Liver (tissue), 9 donors: ENCODE data around the gene TRAPPC10. TPM values are rescaled to one million over a fixed set of nuclear protein-coding genes. Genes with fewer than 3 reads are reported as not detected.

Experiments
- DNase-seq: peaks from one replicate; pipeline ENCODE4 v3.0.0-alpha.2; 2017; ENCODE audit warnings: low spot score
- H3K27ac ChIP-seq, 2 donors: one replicate each; pipeline ENCODE4 v1.7.0; 2013; ENCODE audit warnings: inconsistent platforms in 2 of 2, low read length in 2 of 2, control low read depth in 1 of 2, low read depth in 1 of 2, mild to moderate bottlenecking in 1 of 2
- H3K27me3 ChIP-seq, 4 donors: one replicate each; pipeline versions ENCODE4 v1.6.1 to v1.7.0; 2013; ENCODE audit warnings: low read length in 3 of 4, inconsistent platforms in 1 of 4, mild to moderate bottlenecking in 1 of 4, moderate library complexity in 1 of 4; ENCODE audit not compliant: control insufficient read depth in 4 of 4, insufficient read depth in 4 of 4
- H3K36me3 ChIP-seq, 4 donors: one replicate each; pipeline versions ENCODE4 v1.6.1 to v1.7.0; 2013; ENCODE audit warnings: low read length in 3 of 4, mild to moderate bottlenecking in 3 of 4, low read depth in 1 of 4, moderate library complexity in 1 of 4; ENCODE audit not compliant: control insufficient read depth in 4 of 4, insufficient read depth in 3 of 4
- H3K4me1 ChIP-seq, 4 donors: one replicate each; pipeline versions ENCODE4 v1.6.1 to v1.7.0; 2013; ENCODE audit warnings: low read length in 3 of 4, mild to moderate bottlenecking in 3 of 4, moderate library complexity in 1 of 4; ENCODE audit not compliant: control insufficient read depth in 4 of 4, insufficient read depth in 4 of 4
- H3K4me3 ChIP-seq, 3 donors: one replicate each; pipeline versions ENCODE4 v1.6.1 to v1.7.0; 2013; ENCODE audit warnings: low read length in 3 of 3, control low read depth in 1 of 3, low read depth in 1 of 3, mild to moderate bottlenecking in 1 of 3
- H3K9ac ChIP-seq, 2 donors: one replicate each; pipeline ENCODE4 v1.7.0; 2013; ENCODE audit warnings: low read length in 2 of 2, mild to moderate bottlenecking in 2 of 2, moderate library complexity in 2 of 2, control low read depth in 1 of 2, low read depth in 1 of 2
- H3K9me3 ChIP-seq, 4 donors: one replicate each; pipeline versions ENCODE4 v1.6.1 to v1.7.0; 2013; ENCODE audit warnings: low read length in 3 of 4; ENCODE audit not compliant: control insufficient read depth in 4 of 4
- EGR1 ChIP-seq, 2 donors: IDR thresholded peaks; 2 replicates each; pipeline ENCODE4 v1.6.1; 2016 to 2018; ENCODE audit warnings: antibody characterized with exemption in 2 of 2, low read depth in 2 of 2
- FOXA1 ChIP-seq: IDR thresholded peaks from 2 replicates; pipeline ENCODE4 v1.6.1; 2016; ENCODE audit warnings: antibody characterized with exemption
- FOXA2 ChIP-seq: IDR thresholded peaks from 2 replicates; pipeline ENCODE4 v1.6.1; 2016; ENCODE audit warnings: antibody characterized with exemption
- GABPA ChIP-seq, 2 donors: IDR thresholded peaks in 1 of 2; conservative IDR thresholded peaks in 1 of 2; 2 replicates each; pipeline ENCODE4 v1.6.1; 2016; ENCODE audit warnings: antibody characterized with exemption in 2 of 2, mild to moderate bottlenecking in 1 of 2, moderate library complexity in 1 of 2
- HNF4A ChIP-seq, 2 donors: conservative IDR thresholded peaks; 2 replicates each; pipeline ENCODE4 v1.6.1; 2016; ENCODE audit warnings: antibody characterized with exemption in 2 of 2, mild to moderate bottlenecking in 2 of 2
- HNF4G ChIP-seq: IDR thresholded peaks from 2 replicates; pipeline ENCODE4 v1.6.1; 2016; ENCODE audit warnings: antibody characterized with exemption
- JUND ChIP-seq, 2 donors: IDR thresholded peaks; 2 replicates each; pipeline ENCODE4 v1.6.1; 2016; ENCODE audit warnings: antibody characterized with exemption in 2 of 2
- NR2F2 ChIP-seq: IDR thresholded peaks from 2 replicates; pipeline ENCODE4 v1.6.1; 2016; ENCODE audit warnings: antibody characterized with exemption
- RAD21 ChIP-seq, 2 donors: IDR thresholded peaks; 2 replicates each; pipeline ENCODE4 v1.6.1; 2016; ENCODE audit warnings: antibody characterized with exemption in 2 of 2, mild to moderate bottlenecking in 2 of 2
- REST ChIP-seq: IDR thresholded peaks from 2 replicates; pipeline ENCODE4 v1.6.1; 2016; ENCODE audit warnings: antibody characterized with exemption, mild to moderate bottlenecking
- RXRA ChIP-seq, 2 donors: IDR thresholded peaks; 2 replicates each; pipeline ENCODE4 v1.6.1; 2017 to 2018; ENCODE audit warnings: antibody characterized with exemption in 2 of 2, mild to moderate bottlenecking in 1 of 2
- SP1 ChIP-seq: IDR thresholded peaks from 2 replicates; pipeline ENCODE4 v1.6.1; 2018; ENCODE audit warnings: antibody characterized with exemption, mild to moderate bottlenecking
- TAF1 ChIP-seq: conservative IDR thresholded peaks from 2 replicates; pipeline ENCODE4 v1.6.1; 2016; ENCODE audit warnings: antibody characterized with exemption, mild to moderate bottlenecking
- YY1 ChIP-seq: IDR thresholded peaks from 2 replicates; pipeline ENCODE4 v1.6.1; 2016; ENCODE audit warnings: antibody characterized with exemption, mild to moderate bottlenecking
- WGBS: extraction: QIAGEN DNeasy Blood & Tissue Kit; methylation state at CpG from one replicate; pipeline ENCODE4 v1.1.7; 2013; 5-methylcytosine and 5-hydroxymethylcytosine counted together
- polyA plus RNA-seq, 2 donors: library from polyadenylated mRNA; stranded (reverse) in 1 of 2; unstranded in 1 of 2; fragments of 200-250 nt in 1 of 2; fragments of >200 nt in 1 of 2; fragmentation: Nextera tagmentation in 1 of 2; extraction: Ambion mirVana in 1 of 2; gene quantifications; one replicate each; pipeline versions ENCODE4 v1.2.1 to v1.2.3, GENCODE V29; 2013 to 2015
- total RNA-seq, 2 donors: library from RNA; depleted of rRNA; stranded (reverse); fragments of >200 nt; gene quantifications; one replicate each; pipeline ENCODE4 v1.2.3, GENCODE V29; 2014
- TF ChIP-seq, protein P1 (sequence below): IDR thresholded peaks from 2 replicates; pipeline ENCODE4 v1.6.1; 2016; ENCODE audit warnings: antibody characterized with exemption
- TF ChIP-seq, protein P2 (sequence below): IDR thresholded peaks from 2 replicates; pipeline ENCODE4 v1.6.1; 2016; ENCODE audit warnings: antibody characterized with exemption
- TF ChIP-seq, protein P3 (sequence below): IDR thresholded peaks from 2 replicates; pipeline ENCODE4 v1.6.1; 2016; ENCODE audit warnings: antibody characterized with exemption
- TF ChIP-seq, protein P4 (sequence below): fragments of 150-350 bp; IDR thresholded peaks from 2 replicates; pipeline ENCODE4 v1.5.1; 2017; ENCODE audit warnings: improper control_type of control experiment, low read depth, low read length; ENCODE audit not compliant: missing input control
- donor health status: healthy.
- donor health status: healthy.
- donor health status: healthy.
- donor health status: healthy.
- donor health status: healthy.

TRAPPC10 gene
- total and polyA plus RNA-seq, 4 donors, result 4.9 to 24.9 (median 11.9) TPM

DNA sequence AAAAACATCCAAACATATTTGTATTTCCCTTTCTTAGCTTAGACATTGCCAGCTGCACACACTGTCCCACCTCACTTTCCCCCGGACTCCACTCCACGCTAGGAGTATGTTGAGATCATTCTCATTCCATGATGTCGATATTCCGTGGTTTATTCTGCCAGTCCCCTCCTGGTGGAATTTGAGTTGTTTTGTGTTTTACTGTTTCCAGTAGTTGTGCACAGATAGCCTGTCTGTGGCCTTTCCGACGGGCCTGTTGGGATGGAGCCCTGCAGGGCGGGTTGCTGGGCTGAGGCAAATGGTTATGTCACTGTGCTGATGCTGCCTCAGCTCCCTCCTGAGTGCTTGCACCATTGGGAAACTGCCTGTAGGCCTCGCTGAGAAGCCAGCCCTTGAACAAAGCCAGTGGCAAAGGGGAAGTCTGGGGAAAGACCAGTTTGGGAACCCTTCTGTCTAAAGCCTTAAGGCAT is 12.8 kb downstream of the TRAPPC10 start:
- Histone ChIP-seq H3K9me3 (no peaks in the 10 kb centered on the region), H3K4me3 (no peak overlapping the region), H3K9ac (no peak overlapping the region), H3K27me3 (no peaks in the 10 kb centered on the region), H3K27ac (no peak overlapping the region), H3K36me3 (no peaks in the 10 kb centered on the region), H3K4me1 (peaks cover 3 to 23% (median 9%) of the 10 kb centered on the region in 4 donors)
- no peak for TF ChIP-seq NR2F2
- TF ChIP-seq JUND (IDR thresholded peaks at IDR 0.05), result no peak
- no peak for TF ChIP-seq EGR1 (IDR thresholded peaks at IDR 0.05; ENCODE audit: low read depth in 2 of 2)
- no peak for TF ChIP-seq SP1
- TF ChIP-seq TAF1, result no peak
- no peak for TF ChIP-seq RAD21 (IDR thresholded peaks at IDR 0.05)
- no peak for TF ChIP-seq REST
- no peak for TF ChIP-seq GABPA (IDR thresholded peaks at IDR 0.05 in 1 of 2, conservative IDR thresholded peaks at IDR 0.05 in 1 of 2)
- 83% methylated on average over 8 of the region's 8 CpGs for WGBS
- no peak for DNase-seq

DNA sequence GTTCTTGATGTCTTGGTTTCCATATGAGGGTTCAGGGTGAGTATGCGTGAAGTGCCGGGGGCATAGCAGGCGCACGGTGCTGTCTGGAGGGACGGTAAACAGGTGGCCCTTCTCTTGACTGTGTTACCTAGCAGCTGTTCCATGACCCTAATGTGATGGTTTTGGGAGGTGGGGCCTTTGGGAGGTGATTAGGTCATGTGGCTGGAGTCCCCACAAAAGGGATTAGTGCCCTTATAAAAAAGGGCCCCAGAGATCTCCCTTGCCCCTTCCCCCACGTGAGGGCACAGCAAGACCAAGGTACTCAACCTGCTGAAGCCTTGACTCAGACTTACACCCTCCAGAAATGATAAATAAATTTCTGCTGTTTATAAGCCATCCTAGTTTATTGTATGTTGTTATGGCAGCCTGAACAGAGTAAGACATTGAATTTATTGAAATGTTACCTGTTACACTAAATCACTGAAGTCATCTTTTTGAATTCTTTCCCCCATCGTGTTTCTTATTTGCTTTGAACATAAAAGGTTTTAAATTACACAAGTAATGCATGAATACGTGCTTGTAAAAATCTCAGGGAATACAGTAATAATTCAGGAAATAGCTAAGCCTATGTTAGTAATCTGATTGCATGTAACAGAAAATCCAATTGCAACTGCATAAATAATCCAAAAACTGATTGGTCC is 15.6 kb downstream of the TRAPPC10 start:
- 96% methylated on average over 8 of the region's 8 CpGs for WGBS
- H3K4me3 ChIP-seq, result no peak overlapping the region
- no peaks in the 10 kb centered on the region for H3K9me3 ChIP-seq
- no peak for TF ChIP-seq RAD21 (IDR thresholded peaks at IDR 0.05)
- TF ChIP-seq GABPA (IDR thresholded peaks at IDR 0.05 in 1 of 2, conservative IDR thresholded peaks at IDR 0.05 in 1 of 2), result no peak
- TF ChIP-seq FOXA1, result no peak
- TF ChIP-seq HNF4G, result no peak
- TF ChIP-seq, protein P1, sequence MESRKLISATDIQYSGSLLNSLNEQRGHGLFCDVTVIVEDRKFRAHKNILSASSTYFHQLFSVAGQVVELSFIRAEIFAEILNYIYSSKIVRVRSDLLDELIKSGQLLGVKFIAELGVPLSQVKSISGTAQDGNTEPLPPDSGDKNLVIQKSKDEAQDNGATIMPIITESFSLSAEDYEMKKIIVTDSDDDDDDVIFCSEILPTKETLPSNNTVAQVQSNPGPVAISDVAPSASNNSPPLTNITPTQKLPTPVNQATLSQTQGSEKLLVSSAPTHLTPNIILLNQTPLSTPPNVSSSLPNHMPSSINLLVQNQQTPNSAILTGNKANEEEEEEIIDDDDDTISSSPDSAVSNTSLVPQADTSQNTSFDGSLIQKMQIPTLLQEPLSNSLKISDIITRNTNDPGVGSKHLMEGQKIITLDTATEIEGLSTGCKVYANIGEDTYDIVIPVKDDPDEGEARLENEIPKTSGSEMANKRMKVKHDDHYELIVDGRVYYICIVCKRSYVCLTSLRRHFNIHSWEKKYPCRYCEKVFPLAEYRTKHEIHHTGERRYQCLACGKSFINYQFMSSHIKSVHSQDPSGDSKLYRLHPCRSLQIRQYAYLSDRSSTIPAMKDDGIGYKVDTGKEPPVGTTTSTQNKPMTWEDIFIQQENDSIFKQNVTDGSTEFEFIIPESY, result no peak
- no peak for TF ChIP-seq FOXA2
- TF ChIP-seq, protein P2, sequence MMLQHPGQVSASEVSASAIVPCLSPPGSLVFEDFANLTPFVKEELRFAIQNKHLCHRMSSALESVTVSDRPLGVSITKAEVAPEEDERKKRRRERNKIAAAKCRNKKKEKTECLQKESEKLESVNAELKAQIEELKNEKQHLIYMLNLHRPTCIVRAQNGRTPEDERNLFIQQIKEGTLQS, result no peak
- TF ChIP-seq EGR1 (IDR thresholded peaks at IDR 0.05; ENCODE audit: low read depth in 2 of 2), result no peak
- TF ChIP-seq TAF1, result no peak
- no peak for TF ChIP-seq JUND (IDR thresholded peaks at IDR 0.05)
- TF ChIP-seq SP1, result no peak
- TF ChIP-seq, protein P3, sequence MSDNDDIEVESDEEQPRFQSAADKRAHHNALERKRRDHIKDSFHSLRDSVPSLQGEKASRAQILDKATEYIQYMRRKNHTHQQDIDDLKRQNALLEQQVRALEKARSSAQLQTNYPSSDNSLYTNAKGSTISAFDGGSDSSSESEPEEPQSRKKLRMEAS, result no peak
- no peak for TF ChIP-seq RXRA (IDR thresholded peaks at IDR 0.05)
- TF ChIP-seq, protein P4, sequence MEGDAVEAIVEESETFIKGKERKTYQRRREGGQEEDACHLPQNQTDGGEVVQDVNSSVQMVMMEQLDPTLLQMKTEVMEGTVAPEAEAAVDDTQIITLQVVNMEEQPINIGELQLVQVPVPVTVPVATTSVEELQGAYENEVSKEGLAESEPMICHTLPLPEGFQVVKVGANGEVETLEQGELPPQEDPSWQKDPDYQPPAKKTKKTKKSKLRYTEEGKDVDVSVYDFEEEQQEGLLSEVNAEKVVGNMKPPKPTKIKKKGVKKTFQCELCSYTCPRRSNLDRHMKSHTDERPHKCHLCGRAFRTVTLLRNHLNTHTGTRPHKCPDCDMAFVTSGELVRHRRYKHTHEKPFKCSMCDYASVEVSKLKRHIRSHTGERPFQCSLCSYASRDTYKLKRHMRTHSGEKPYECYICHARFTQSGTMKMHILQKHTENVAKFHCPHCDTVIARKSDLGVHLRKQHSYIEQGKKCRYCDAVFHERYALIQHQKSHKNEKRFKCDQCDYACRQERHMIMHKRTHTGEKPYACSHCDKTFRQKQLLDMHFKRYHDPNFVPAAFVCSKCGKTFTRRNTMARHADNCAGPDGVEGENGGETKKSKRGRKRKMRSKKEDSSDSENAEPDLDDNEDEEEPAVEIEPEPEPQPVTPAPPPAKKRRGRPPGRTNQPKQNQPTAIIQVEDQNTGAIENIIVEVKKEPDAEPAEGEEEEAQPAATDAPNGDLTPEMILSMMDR, result no peak
- TF ChIP-seq HNF4A (conservative IDR thresholded peaks at IDR 0.05), result no peak
- no peak for TF ChIP-seq YY1
- TF ChIP-seq NR2F2, result no peak
- TF ChIP-seq REST, result no peak
- DNase-seq, result no peak
- no peak overlapping the region for H3K27ac ChIP-seq
- no peak overlapping the region for H3K9ac ChIP-seq
- H3K4me1 ChIP-seq, result peaks cover 2 to 12% (median 6%) of the 10 kb centered on the region in 4 donors
- H3K27me3 ChIP-seq, result no peaks in the 10 kb centered on the region
- H3K36me3 ChIP-seq, result peaks cover 0 to 3% (median under 1%) of the 10 kb centered on the region in 4 donors
